Measurements from ENCODE around the gene SPAG16.
"Not testable (repeated sequence)": the region's sequence is repeated elsewhere in the genome, so short reads cannot be mapped to it uniquely, and the experiment has no call there.

Gene SPAG16

GRCh38 chr2:214035921-214036320, 751.7 kb downstream of the SPAG16 start:
- TF ChIP-seq CTCF (IDR thresholded peaks at IDR 0.05; ENCODE audit: low read depth, low read length, missing control alignments), result no peak
- in situ Hi-C loops (cut with HindIII; ENCODE audit: low sequenced_read_pairs), result no loop called here
- DNase-seq (ENCODE audit: low read depth), result no peak
- H3K4me3 ChIP-seq (ENCODE audit: low read depth, low read length), result no peak overlapping the region

- in situ Hi-C loops (cut with HindIII; ENCODE audit: low sequenced_read_pairs), result no loop called here
- no peak overlapping the region for H3K4me3 ChIP-seq (ENCODE audit: low read depth, low read length)
- DNase-seq (ENCODE audit: low read depth), result no peak
- TF ChIP-seq CTCF (IDR thresholded peaks at IDR 0.05; ENCODE audit: low read depth, low read length, missing control alignments), result no peak
Measured at GRCh38 chr2:214038186-214038585, 753.9 kb downstream of the SPAG16 start.

- in situ Hi-C loops (cut with HindIII; ENCODE audit: low sequenced_read_pairs), result no loop called here
- TF ChIP-seq CTCF (IDR thresholded peaks at IDR 0.05; ENCODE audit: low read depth, low read length, missing control alignments), result no peak
- H3K4me3 ChIP-seq (ENCODE audit: low read depth, low read length), result no peak overlapping the region
- no peak for DNase-seq (ENCODE audit: low read depth)
Measured at GRCh38 chr2:214050731-214051130, 766.5 kb downstream of the SPAG16 start.

- TF ChIP-seq CTCF (IDR thresholded peaks at IDR 0.05; ENCODE audit: low read depth, low read length, missing control alignments), result no peak
- in situ Hi-C loops (cut with HindIII; ENCODE audit: low sequenced_read_pairs), result no loop called here
- H3K4me3 ChIP-seq (ENCODE audit: low read depth, low read length), result no peak overlapping the region
- no peak for DNase-seq (ENCODE audit: low read depth)
Measured at GRCh38 chr2:214051585-214051984, 767.3 kb downstream of the SPAG16 start.

DNA sequence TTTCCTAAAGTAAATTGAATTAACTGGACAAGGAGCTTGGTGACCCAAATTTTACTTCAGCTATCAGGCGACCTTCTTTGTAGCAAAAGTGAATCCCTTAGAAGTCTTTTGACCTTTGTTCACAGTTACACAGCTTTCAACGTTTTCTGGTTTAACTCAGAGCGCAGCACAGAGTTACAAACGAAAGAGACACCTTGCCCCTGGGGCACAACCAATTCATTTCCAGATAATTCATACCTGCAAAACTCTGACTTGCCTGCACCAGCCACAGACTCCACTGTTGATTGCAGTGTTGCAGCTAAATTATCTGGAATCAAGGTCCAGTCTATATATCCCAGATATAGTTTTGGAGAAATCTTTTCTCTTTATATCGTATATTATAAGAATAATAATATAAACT, 768.0 kb downstream of the SPAG16 start:
- no peak overlapping the region for H3K4me3 ChIP-seq (ENCODE audit: low read depth, low read length)
- DNase-seq (ENCODE audit: low read depth), result no peak
- TF ChIP-seq CTCF (IDR thresholded peaks at IDR 0.05; ENCODE audit: low read depth, low read length, missing control alignments), result no peak
- in situ Hi-C loops (cut with HindIII; ENCODE audit: low sequenced_read_pairs), result no loop called here

DNA sequence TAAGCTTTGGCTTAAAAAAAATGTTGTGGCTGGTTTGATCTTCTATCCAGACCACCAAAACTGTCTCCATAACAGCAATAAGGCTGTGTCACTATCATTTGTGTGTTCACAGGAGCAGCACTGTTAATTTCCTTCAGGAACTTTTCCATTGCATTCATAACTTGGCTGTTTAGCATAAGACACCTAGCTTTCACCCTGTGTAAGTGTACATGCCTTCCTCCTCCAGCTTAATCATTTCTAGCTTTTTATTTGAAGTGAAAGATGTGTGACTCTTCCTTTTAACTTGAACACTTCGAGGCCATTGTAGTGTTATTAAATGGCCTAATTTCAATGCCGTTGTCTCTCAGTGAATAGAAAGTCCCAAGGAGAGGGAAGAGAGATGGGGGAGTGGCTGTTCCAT, 773.7 kb downstream of the SPAG16 start:
- in situ Hi-C loops (cut with HindIII; ENCODE audit: low sequenced_read_pairs), result no loop called here
- DNase-seq (ENCODE audit: low read depth), result no peak
- no peak for TF ChIP-seq CTCF (IDR thresholded peaks at IDR 0.05; ENCODE audit: low read depth, low read length, missing control alignments)
- H3K4me3 ChIP-seq (ENCODE audit: low read depth, low read length), result no peak overlapping the region

DNA sequence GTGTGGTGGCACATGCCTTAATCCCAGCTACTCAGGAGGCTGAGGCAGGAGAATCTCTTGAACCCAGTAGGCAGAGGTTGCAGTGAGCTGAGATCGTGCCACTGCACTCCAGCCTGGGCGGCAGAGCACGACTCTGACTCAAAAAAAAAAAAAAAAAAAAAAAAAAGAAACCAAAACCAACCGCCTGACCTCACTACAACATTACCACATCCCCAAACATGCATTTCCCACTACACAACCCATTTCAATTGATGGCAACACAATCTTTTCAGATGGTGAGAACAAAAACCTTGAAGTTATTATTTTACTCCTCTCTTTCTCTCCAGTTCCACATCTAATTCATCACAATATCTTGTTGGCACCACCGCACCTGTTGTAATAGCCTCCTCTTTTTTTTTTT, 778.0 kb downstream of the SPAG16 start:
- DNase-seq (ENCODE audit: low read depth); in situ Hi-C loops (cut with HindIII; ENCODE audit: low sequenced_read_pairs); H3K4me3 ChIP-seq (ENCODE audit: low read depth, low read length): not testable (repeated sequence)

Measured in astrocyte of the cerebellum (primary cell).